Caco-2 (cell line): Measurements from ENCODE around the gene SLCO4A1. TPM values are rescaled to one million over a fixed set of nuclear protein-coding genes. Genes with fewer than 3 reads are reported as not detected.

Source experiments
- BruUV-seq: library from RNA; stranded (reverse); fragments of 400-500 nt; replicated peaks from 2 replicates; lab custom pipeline; 2021; lab: Mats Ljungman, UMichigan
- CTCF ChIA-PET: fragments of 300-600 bp; sonication (Branson Sonifier 250); formaldehyde crosslinking; loops from one replicate; lab custom pipeline; 2022; ENCODE audit warnings: antibody characterized with exemption; lab: Charles Lee
- POLR2A ChIA-PET: fragments of 300-600 bp; sonication (Branson Sonifier 250); formaldehyde crosslinking; loops from one replicate; lab custom pipeline; 2022; ENCODE audit warnings: antibody characterized with exemption; lab: Charles Lee
- DNase-seq, 2 experiments: peaks; one replicate each; pipeline versions ENCODE4 v3.0.0 to v3.0.0-alpha.2; 2020 to 2022
- H3K27me3 ChIP-seq: replicated peaks from 2 replicates; pipeline ENCODE4 v1.6.0; 2011; ENCODE audit warnings: low read length; ENCODE audit not compliant: control insufficient read depth, insufficient read depth
- H3K36me3 ChIP-seq: 2 replicates; pipeline ENCODE4 v1.5.1; 2011; ENCODE audit warnings: low read length; ENCODE audit not compliant: control insufficient read depth, insufficient read depth
- H3K4me1 ChIP-seq: fragments of 250-450 bp; sonication (Bioruptor Pico); 2 replicates; pipeline ENCODE4 v1.5.1; 2020; ENCODE audit warnings: mild to moderate bottlenecking
- H3K4me3 ChIP-seq: 2 replicates; pipeline ENCODE4 v1.5.1; 2011; ENCODE audit warnings: low read depth, mild to moderate bottlenecking, control low read depth, low read length
- H3K9me3 ChIP-seq: fragments of 250-450 bp; sonication (Bioruptor Pico); 2 replicates; pipeline ENCODE4 v1.5.1; 2020; ENCODE audit warnings: mild to moderate bottlenecking, moderate library complexity
- H3K27ac Mint-ChIP-seq: one replicate; pipeline ENCODE4 v1.8.0; 2022; ENCODE audit warnings: mixed read lengths; ENCODE audit not compliant: unreplicated experiment
- H3K27me3 Mint-ChIP-seq: one replicate; pipeline ENCODE4 v1.8.0; 2022; ENCODE audit warnings: mixed read lengths; ENCODE audit not compliant: insufficient read depth, unreplicated experiment
- H3K36me3 Mint-ChIP-seq: one replicate; pipeline ENCODE4 v1.8.0; 2022; ENCODE audit warnings: mild to moderate bottlenecking, mixed read lengths; ENCODE audit not compliant: insufficient read depth, unreplicated experiment
- H3K4me1 Mint-ChIP-seq: one replicate; pipeline ENCODE4 v1.8.0; 2022; ENCODE audit warnings: low read depth, mixed read lengths; ENCODE audit not compliant: unreplicated experiment
- H3K4me3 Mint-ChIP-seq: one replicate; pipeline ENCODE4 v1.8.0; 2022; ENCODE audit warnings: mild to moderate bottlenecking, moderate library complexity, mixed read lengths; ENCODE audit not compliant: unreplicated experiment
- H3K9me3 Mint-ChIP-seq: one replicate; pipeline ENCODE4 v1.8.0; 2022; ENCODE audit warnings: mixed read lengths; ENCODE audit not compliant: unreplicated experiment
- intact Hi-C: fragments of 100-400 bp; cut with micrococcal nuclease; formaldehyde crosslinking; loops from one replicate; pipeline ENCODE4 v1.10.0; 2022; ENCODE audit not compliant: unreplicated experiment
- total RNA-seq: library from RNA; stranded (reverse); gene quantifications from 2 replicates; pipeline ENCODE4 v1.2.3, GENCODE V29; 2022
- TF ChIP-seq, protein P1 (sequence below), 2 experiments: fragments of 200-600 bp in 1 of 2; IDR thresholded peaks; 1 replicate in 1 of 2; 2 replicates in 1 of 2; pipeline versions ENCODE4 v1.5.1 to v1.8.0; 2011 to 2022; ENCODE audit warnings: antibody characterized with exemption in 1 of 2, control low read depth in 1 of 2, inconsistent platforms in 1 of 2, low read depth in 1 of 2, low read length in 1 of 2, mild to moderate bottlenecking in 1 of 2, moderate library complexity in 1 of 2; ENCODE audit not compliant: insufficient read depth in 1 of 2, severe bottlenecking in 1 of 2, unreplicated experiment in 1 of 2

The SLCO4A1 gene
- total RNA-seq, 1 experiment from 2014 or later: 18.7 TPM

DNA sequence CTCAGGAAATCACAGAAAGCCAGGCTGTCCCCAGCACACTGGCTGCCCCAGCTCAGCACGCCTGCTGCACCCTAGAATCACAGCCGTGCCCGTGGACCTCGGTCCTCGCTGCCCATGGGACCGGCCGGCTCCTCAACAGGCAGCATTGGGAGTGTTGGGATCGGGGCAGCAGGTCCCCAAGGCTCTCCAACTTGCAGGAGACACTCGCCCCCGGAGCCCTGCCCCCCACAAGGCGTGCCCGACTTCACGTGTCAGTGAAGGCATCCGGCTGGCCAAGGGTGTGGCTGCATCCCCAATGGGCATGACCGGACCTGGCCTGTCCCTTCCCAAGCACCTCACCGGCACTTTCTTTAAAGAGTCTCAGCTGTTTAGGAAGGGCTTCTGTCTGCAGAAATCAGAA lies 63.3 kb downstream of the SLCO4A1 start:
- Histone ChIP-seq H3K27me3 (peaks cover 8% of the 10 kb centered on the region), H3K36me3 (no peaks in the 10 kb centered on the region), H3K9me3 (no peaks in the 10 kb centered on the region), H3K4me3 (no peak overlapping the region), H3K4me1 (0 out of 2 replicates have a peak, but pooled peaks cover 7% of the 10 kb centered on the region)
- Mint-ChIP-seq H3K27ac (no peak overlapping the region), H3K27me3 (peaks cover 40% of the 10 kb centered on the region), H3K4me3 (no peak overlapping the region), H3K4me1 (no peaks in the 10 kb centered on the region), H3K9me3 (no peaks in the 10 kb centered on the region), H3K36me3 (no peaks in the 10 kb centered on the region)
- BruUV-seq: no TSS peak
- TF ChIP-seq, protein P1, sequence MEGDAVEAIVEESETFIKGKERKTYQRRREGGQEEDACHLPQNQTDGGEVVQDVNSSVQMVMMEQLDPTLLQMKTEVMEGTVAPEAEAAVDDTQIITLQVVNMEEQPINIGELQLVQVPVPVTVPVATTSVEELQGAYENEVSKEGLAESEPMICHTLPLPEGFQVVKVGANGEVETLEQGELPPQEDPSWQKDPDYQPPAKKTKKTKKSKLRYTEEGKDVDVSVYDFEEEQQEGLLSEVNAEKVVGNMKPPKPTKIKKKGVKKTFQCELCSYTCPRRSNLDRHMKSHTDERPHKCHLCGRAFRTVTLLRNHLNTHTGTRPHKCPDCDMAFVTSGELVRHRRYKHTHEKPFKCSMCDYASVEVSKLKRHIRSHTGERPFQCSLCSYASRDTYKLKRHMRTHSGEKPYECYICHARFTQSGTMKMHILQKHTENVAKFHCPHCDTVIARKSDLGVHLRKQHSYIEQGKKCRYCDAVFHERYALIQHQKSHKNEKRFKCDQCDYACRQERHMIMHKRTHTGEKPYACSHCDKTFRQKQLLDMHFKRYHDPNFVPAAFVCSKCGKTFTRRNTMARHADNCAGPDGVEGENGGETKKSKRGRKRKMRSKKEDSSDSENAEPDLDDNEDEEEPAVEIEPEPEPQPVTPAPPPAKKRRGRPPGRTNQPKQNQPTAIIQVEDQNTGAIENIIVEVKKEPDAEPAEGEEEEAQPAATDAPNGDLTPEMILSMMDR (IDR thresholded peaks at IDR 0.05; ENCODE audit: insufficient read depth in 1 of 2, low read depth in 1 of 2, low read length in 1 of 2, severe bottlenecking in 1 of 2, unreplicated experiment in 1 of 2): no peak
- no peak for DNase-seq
- ChIA-PET CTCF (interaction anchor here (0.5 to 1.4 kb wide), 3 partner anchors 67 to 88 kb away, joined by 3 to 7 read pairs (median 3); no protein-coding TSS in a partner anchor), POLR2A (no interaction called here)
- intact Hi-C loops: no loop called here

DNA sequence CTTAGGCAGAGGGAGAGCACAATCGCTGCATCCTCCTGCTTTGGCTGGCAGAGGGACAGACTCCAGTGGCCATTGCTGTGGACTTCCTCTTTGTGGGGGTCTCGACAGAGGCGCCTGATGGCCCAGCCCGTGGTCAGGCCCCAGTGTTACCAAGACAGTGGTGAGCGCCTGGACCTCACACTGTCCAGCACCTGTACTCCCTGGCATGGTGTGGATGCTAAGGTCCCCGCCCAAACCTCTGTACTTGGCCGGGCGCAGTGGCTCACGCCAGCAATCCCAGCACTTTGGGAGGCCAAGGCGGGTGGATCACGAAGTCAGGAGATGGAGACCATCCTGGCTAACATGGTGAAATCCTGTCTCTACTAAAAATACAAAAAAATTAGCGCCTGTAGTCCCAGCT lies 64.0 kb downstream of the SLCO4A1 start:
- Mint-ChIP-seq H3K4me3 (no peak overlapping the region), H3K4me1 (no peaks in the 10 kb centered on the region), H3K36me3 (no peaks in the 10 kb centered on the region), H3K27me3 (peaks cover 39% of the 10 kb centered on the region), H3K27ac (no peak overlapping the region), H3K9me3 (no peaks in the 10 kb centered on the region)
- Histone ChIP-seq H3K9me3 (no peaks in the 10 kb centered on the region), H3K27me3 (peaks cover 6% of the 10 kb centered on the region), H3K4me1 (0 out of 2 replicates have a peak, but pooled peaks cover 7% of the 10 kb centered on the region), H3K36me3 (no peaks in the 10 kb centered on the region), H3K4me3 (no peak overlapping the region)
- no peak for DNase-seq
- TF ChIP-seq, protein P1 (IDR thresholded peaks at IDR 0.05; ENCODE audit: insufficient read depth in 1 of 2, low read depth in 1 of 2, low read length in 1 of 2, severe bottlenecking in 1 of 2, unreplicated experiment in 1 of 2): no peak
- BruUV-seq: no TSS peak
- CTCF ChIA-PET: interaction anchor here (0.8 to 1.5 kb wide), 3 partner anchors 83 to 88 kb away, joined by 3 to 7 read pairs (median 5); no protein-coding TSS in a partner anchor
- intact Hi-C loops: no loop called here
- POLR2A ChIA-PET: no interaction called here

DNA sequence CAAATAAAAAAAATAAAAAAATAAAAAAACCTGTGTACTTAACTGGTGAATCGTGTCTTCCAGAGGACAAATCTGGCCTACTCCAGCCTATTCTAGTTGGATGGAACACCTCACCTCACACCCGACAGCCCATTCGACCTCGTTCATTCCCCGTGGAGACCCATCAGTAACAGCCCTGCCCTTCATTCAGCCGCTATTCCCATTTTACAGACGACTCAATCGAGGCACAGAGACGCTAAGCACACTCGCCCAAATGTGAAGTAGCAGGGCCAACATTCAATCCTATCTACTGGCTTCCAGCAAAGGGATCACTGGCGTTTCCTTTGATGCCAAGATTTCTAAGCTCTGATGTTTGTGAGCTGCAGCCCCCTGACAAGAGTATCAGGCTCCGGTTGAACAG lies 64.6 kb downstream of the SLCO4A1 start:
- BruUV-seq: no TSS peak
- intact Hi-C loops: no loop called here

More for the DNA sequence above, 64.6 kb downstream of the SLCO4A1 start:
- no peak for DNase-seq
- TF ChIP-seq, protein P1 (IDR thresholded peaks at IDR 0.05; ENCODE audit: insufficient read depth in 1 of 2, low read depth in 1 of 2, low read length in 1 of 2, severe bottlenecking in 1 of 2, unreplicated experiment in 1 of 2): no peak
- H3K9me3 Mint-ChIP-seq: no peaks in the 10 kb centered on the region
- H3K36me3 Mint-ChIP-seq: no peaks in the 10 kb centered on the region
- ChIA-PET POLR2A (interaction anchor here (0.5 kb wide), 1 partner anchor 12 kb away, joined by 5 read pairs; no protein-coding TSS in a partner anchor), CTCF (interaction anchor here (0.7 to 2.3 kb wide), 7 partner anchors 18 to 113 kb away, joined by 3 to 9 read pairs (median 5); no protein-coding TSS in a partner anchor)
- H3K9me3 ChIP-seq: no peaks in the 10 kb centered on the region
- no peak overlapping the region for H3K4me3 ChIP-seq
- H3K27me3 ChIP-seq: peaks cover 6% of the 10 kb centered on the region
- no peaks in the 10 kb centered on the region for H3K4me1 Mint-ChIP-seq
- H3K4me1 ChIP-seq: 0 out of 2 replicates have a peak, but pooled peaks cover 7% of the 10 kb centered on the region
- H3K36me3 ChIP-seq: no peaks in the 10 kb centered on the region
- peaks cover 38% of the 10 kb centered on the region for H3K27me3 Mint-ChIP-seq
- H3K27ac Mint-ChIP-seq: no peak overlapping the region
- H3K4me3 Mint-ChIP-seq: no peak overlapping the region
